ENCODE measurements around the gene AKR1B15.

AKR1B15 gene

GRCh38 chr7:134618756-134619530 is 70.0 kb downstream of the AKR1B15 start:
- no peak for DNase-seq

- DNase-seq = no peak
Measured at GRCh38 chr7:134619627-134620331, 70.9 kb downstream of the AKR1B15 start.

GRCh38 chr7:134622303-134622995 is 73.5 kb downstream of the AKR1B15 start:
- no peak for DNase-seq

GRCh38 chr7:134623193-134623592 is 74.3 kb downstream of the AKR1B15 start:
- DNase-seq = no peak

- DNase-seq = no peak
Measured at GRCh38 chr7:134625550-134625949, 76.6 kb downstream of the AKR1B15 start.

- no peak for DNase-seq
Measured at GRCh38 chr7:134627109-134627774, 78.3 kb downstream of the AKR1B15 start.

- no peak for DNase-seq
Measured at GRCh38 chr7:134627775-134628153, 78.9 kb downstream of the AKR1B15 start.

- DNase-seq = no peak
Measured at GRCh38 chr7:134629445-134629844, 80.5 kb downstream of the AKR1B15 start.

Measured in NCI-H446 (cell line).